ENCODE results near the gene STK24.

Gene STK24

GRCh38 chr13:98461486-98462240 is 115.2 kb downstream of the STK24 start:
- Histone ChIP-seq H3K4me3 (ENCODE audit: low read length) (no peak overlapping the region), H3K27me3 (ENCODE audit: control insufficient read depth, insufficient read depth, low read length) (no peaks in the 10 kb centered on the region), H3K9me3 (ENCODE audit: control insufficient read depth, insufficient read depth, low read length) (no peaks in the 10 kb centered on the region), H3K36me3 (ENCODE audit: control insufficient read depth, insufficient read depth, low read length) (peaks cover 9% of the 10 kb centered on the region; the same call in 1 of the 2 replicates), H3K27ac (ENCODE audit: low read length) (no peak overlapping the region), H3K4me1 (ENCODE audit: control insufficient read depth, insufficient read depth, low read length) (no peaks in the 10 kb centered on the region)
- no CpG with 5 or more reads among the region's 16 CpGs for WGBS (ENCODE audit: insufficient coverage, insufficient read length)
- DNase-seq (ENCODE audit: low read depth, low spot score): no peak

DNA sequence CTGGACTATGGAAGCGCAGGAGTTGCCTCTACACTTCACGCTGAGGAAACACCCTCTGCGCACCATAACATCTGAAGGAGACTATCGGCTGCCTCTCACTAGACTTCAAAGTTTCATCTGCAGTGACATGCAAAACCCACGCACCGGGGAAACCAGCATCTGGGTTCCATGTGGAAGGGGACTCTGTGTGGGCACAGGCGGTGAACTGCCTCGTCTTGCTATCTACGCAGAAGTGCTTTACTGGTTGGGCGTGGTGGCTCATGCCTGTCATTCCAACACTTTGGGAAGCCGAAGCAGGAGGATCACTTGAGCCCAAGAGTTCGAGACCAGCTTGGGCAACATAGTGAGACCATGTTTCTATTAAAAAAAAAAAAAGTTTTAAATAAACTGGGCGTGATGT is 116.4 kb downstream of the STK24 start:
- no peak overlapping the region for H3K27ac ChIP-seq (ENCODE audit: low read length)
- H3K4me1 ChIP-seq (ENCODE audit: control insufficient read depth, insufficient read depth, low read length): no peaks in the 10 kb centered on the region
- H3K27me3 ChIP-seq (ENCODE audit: control insufficient read depth, insufficient read depth, low read length): no peaks in the 10 kb centered on the region
- peaks cover 12% of the 10 kb centered on the region; the same call in 1 of the 2 replicates for H3K36me3 ChIP-seq (ENCODE audit: control insufficient read depth, insufficient read depth, low read length)
- no peak overlapping the region for H3K4me3 ChIP-seq (ENCODE audit: low read length)
- DNase-seq (ENCODE audit: low read depth, low spot score): no peak
- no peaks in the 10 kb centered on the region for H3K9me3 ChIP-seq (ENCODE audit: control insufficient read depth, insufficient read depth, low read length)
- WGBS (ENCODE audit: insufficient coverage, insufficient read length): no CpG with 5 or more reads among the region's 13 CpGs

DNA sequence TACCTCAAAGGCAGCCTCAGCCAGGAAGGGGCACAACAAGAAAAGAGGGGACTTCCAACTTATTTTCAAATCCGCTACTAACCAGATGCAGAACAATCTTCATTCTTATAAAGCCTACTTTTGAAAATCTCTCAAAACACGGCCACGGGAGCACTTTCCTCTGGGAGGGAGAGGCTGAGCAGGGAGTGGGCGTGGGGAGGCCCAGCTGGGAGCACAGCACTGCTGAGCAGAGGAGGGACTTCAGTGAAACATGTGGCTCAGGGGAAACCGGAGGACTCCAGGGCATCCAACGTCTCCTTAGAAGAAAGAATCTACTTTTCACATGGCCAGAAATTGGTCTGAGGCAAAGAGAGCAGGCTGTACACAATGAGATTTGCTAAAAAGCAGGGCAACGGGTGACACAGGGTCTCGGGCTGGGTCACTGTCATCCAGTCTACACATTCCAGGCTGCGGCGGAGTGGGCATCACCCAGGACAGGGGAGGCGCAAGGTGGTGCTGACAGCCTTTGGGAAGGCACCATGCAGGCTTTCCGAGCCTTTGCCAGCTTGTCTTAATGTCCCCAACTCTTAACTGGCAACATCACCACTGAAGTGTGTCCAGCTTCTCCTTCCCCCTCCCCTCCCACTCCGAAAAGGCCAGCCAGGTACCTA is 117.1 kb downstream of the STK24 start:
- no CpG with 5 or more reads among the region's 13 CpGs for WGBS (ENCODE audit: insufficient coverage, insufficient read length)
- DNase-seq (ENCODE audit: low read depth, low spot score): no peak
- Histone ChIP-seq H3K27ac (ENCODE audit: low read length) (no peak overlapping the region), H3K27me3 (ENCODE audit: control insufficient read depth, insufficient read depth, low read length) (no peaks in the 10 kb centered on the region), H3K9me3 (ENCODE audit: control insufficient read depth, insufficient read depth, low read length) (no peaks in the 10 kb centered on the region), H3K4me3 (ENCODE audit: low read length) (no peak overlapping the region), H3K36me3 (ENCODE audit: control insufficient read depth, insufficient read depth, low read length) (peaks cover 12% of the 10 kb centered on the region; the same call in 1 of the 2 replicates), H3K4me1 (ENCODE audit: control insufficient read depth, insufficient read depth, low read length) (no peaks in the 10 kb centered on the region)

DNA sequence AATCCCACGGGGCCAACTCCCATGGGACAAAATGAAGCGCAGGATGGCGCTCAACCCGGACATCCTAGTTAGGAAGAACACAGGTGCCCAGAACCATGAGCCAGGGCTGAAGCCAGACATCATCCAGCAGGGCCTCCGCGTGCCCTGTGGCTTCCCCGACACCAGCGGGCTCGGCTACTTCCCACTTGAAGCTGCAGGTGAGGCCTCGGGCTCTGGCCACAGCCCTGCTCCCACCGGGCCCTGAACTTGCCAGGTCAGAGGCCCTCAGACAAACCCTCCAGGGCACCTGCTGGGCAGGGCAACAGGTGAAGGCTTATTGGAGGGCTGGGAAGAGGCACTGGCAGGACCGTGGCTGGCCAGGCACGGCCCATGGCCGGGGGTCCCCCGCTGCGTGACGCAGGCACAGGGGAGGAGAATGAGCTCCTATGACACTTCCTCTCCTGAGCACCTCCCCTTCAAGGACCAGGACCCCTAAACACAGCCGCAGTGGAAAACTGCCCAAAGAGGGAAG is 117.7 kb downstream of the STK24 start:
- WGBS (ENCODE audit: insufficient coverage, insufficient read length): no CpG with 5 or more reads among the region's 18 CpGs
- no peak overlapping the region for H3K27ac ChIP-seq (ENCODE audit: low read length)
- no peaks in the 10 kb centered on the region for H3K4me1 ChIP-seq (ENCODE audit: control insufficient read depth, insufficient read depth, low read length)
- DNase-seq (ENCODE audit: low read depth, low spot score): no peak
- no peaks in the 10 kb centered on the region for H3K27me3 ChIP-seq (ENCODE audit: control insufficient read depth, insufficient read depth, low read length)
- no peak overlapping the region for H3K4me3 ChIP-seq (ENCODE audit: low read length)
- no peaks in the 10 kb centered on the region for H3K9me3 ChIP-seq (ENCODE audit: control insufficient read depth, insufficient read depth, low read length)
- H3K36me3 ChIP-seq (ENCODE audit: control insufficient read depth, insufficient read depth, low read length): peaks cover 12% of the 10 kb centered on the region; the same call in 1 of the 2 replicates

GRCh38 chr13:98458431-98458830 is 118.5 kb downstream of the STK24 start:
- DNase-seq (ENCODE audit: low read depth, low spot score): no peak
- Histone ChIP-seq H3K27me3 (ENCODE audit: control insufficient read depth, insufficient read depth, low read length) (no peaks in the 10 kb centered on the region), H3K9me3 (ENCODE audit: control insufficient read depth, insufficient read depth, low read length) (no peaks in the 10 kb centered on the region), H3K27ac (ENCODE audit: low read length) (no peak overlapping the region), H3K36me3 (ENCODE audit: control insufficient read depth, insufficient read depth, low read length) (peaks cover 12% of the 10 kb centered on the region; the same call in 1 of the 2 replicates), H3K4me3 (ENCODE audit: low read length) (no peak overlapping the region), H3K4me1 (ENCODE audit: control insufficient read depth, insufficient read depth, low read length) (no peaks in the 10 kb centered on the region)
- WGBS (ENCODE audit: insufficient coverage, insufficient read length): no CpG with 5 or more reads among the region's 16 CpGs

GRCh38 chr13:98457053-98457452 is 119.9 kb downstream of the STK24 start:
- no peak overlapping the region for H3K4me3 ChIP-seq (ENCODE audit: low read length)
- no peaks in the 10 kb centered on the region for H3K4me1 ChIP-seq (ENCODE audit: control insufficient read depth, insufficient read depth, low read length)
- H3K36me3 ChIP-seq (ENCODE audit: control insufficient read depth, insufficient read depth, low read length): peaks cover 12% of the 10 kb centered on the region; the same call in 1 of the 2 replicates
- no CpG with 5 or more reads among the region's 13 CpGs for WGBS (ENCODE audit: insufficient coverage, insufficient read length)
- no peaks in the 10 kb centered on the region for H3K27me3 ChIP-seq (ENCODE audit: control insufficient read depth, insufficient read depth, low read length)
- DNase-seq (ENCODE audit: low read depth, low spot score): no peak
- H3K27ac ChIP-seq (ENCODE audit: low read length): no peak overlapping the region
- H3K9me3 ChIP-seq (ENCODE audit: control insufficient read depth, insufficient read depth, low read length): no peaks in the 10 kb centered on the region

- WGBS (ENCODE audit: insufficient coverage, insufficient read length): no CpG with 5 or more reads among the region's 6 CpGs
- no peak overlapping the region for H3K4me3 ChIP-seq (ENCODE audit: low read length)
- peaks cover 10% of the 10 kb centered on the region; the same call in 1 of the 2 replicates for H3K36me3 ChIP-seq (ENCODE audit: control insufficient read depth, insufficient read depth, low read length)
- no peaks in the 10 kb centered on the region; the same call in 1 of the 2 replicates for H3K4me1 ChIP-seq (ENCODE audit: control insufficient read depth, insufficient read depth, low read length)
- no peaks in the 10 kb centered on the region for H3K9me3 ChIP-seq (ENCODE audit: control insufficient read depth, insufficient read depth, low read length)
- no peak overlapping the region for H3K27ac ChIP-seq (ENCODE audit: low read length)
- no peaks in the 10 kb centered on the region for H3K27me3 ChIP-seq (ENCODE audit: control insufficient read depth, insufficient read depth, low read length)
- no peak for DNase-seq (ENCODE audit: low read depth, low spot score)
These were observed 120.5 kb downstream of the STK24 start for GRCh38 chr13:98456413-98456845.

- Histone ChIP-seq H3K36me3 (ENCODE audit: control insufficient read depth, insufficient read depth, low read length) (peaks cover 9% of the 10 kb centered on the region; the same call in 1 of the 2 replicates), H3K4me1 (ENCODE audit: control insufficient read depth, insufficient read depth, low read length) (peaks cover 3% of the 10 kb centered on the region; the same call in 1 of the 2 replicates), H3K9me3 (ENCODE audit: control insufficient read depth, insufficient read depth, low read length) (no peaks in the 10 kb centered on the region), H3K27ac (ENCODE audit: low read length) (no peak overlapping the region), H3K27me3 (ENCODE audit: control insufficient read depth, insufficient read depth, low read length) (no peaks in the 10 kb centered on the region), H3K4me3 (ENCODE audit: low read length) (no peak overlapping the region)
- WGBS (ENCODE audit: insufficient coverage, insufficient read length): no CpG with 5 or more reads among the region's 7 CpGs
- no peak for DNase-seq (ENCODE audit: low read depth, low spot score)
These were observed 122.5 kb downstream of the STK24 start for GRCh38 chr13:98454389-98454881.

DNA sequence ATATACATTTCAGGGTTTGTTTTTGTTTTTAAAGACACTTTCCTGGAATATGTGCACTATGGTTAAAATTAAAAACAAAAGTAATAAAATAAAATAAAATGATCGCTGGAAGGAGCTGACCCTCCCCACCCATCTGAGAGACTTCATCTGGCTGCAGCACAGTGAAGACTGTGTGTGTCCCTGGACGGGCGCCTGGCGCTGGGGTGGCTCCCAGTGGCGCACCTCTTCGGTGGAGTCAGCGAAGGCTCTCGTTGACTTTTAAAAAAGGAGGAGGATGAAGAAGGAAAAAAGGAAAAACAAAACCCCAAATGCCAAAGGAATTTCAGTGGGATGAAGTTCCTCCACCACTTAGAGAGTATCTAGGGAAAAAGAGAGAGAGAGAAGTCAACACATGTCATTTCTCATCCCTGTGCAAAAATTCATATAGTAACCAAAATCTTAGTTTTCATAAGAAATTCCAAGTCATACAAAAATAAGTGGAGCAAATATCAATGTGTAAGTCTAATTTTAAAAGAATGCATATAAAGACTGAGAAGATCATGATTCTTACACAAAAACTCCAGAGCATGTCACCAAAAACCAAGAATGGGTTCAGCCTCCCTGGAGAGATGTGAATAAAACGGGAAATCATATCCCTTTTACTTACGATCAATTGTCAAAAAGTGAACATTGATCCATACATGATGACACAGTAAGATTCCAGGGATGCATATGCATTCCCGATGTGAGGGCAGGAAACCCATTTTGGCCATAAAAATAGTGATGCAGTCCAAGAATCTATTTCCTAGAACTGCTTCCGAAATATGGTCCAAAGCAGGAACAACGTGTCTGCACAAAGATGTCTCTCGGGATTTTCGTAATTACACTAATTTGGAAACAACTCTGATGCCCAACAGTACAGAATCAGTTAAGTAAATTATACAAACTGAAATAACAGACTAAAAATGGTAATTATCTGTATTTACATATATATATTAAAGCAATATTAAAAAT is 123.8 kb downstream of the STK24 start:
- WGBS (ENCODE audit: insufficient coverage, insufficient read length): no CpG with 5 or more reads among the region's 15 CpGs
- Histone ChIP-seq H3K36me3 (ENCODE audit: control insufficient read depth, insufficient read depth, low read length) (peaks cover 10% of the 10 kb centered on the region; the same call in 1 of the 2 replicates), H3K4me3 (ENCODE audit: low read length) (no peak overlapping the region), H3K27me3 (ENCODE audit: control insufficient read depth, insufficient read depth, low read length) (no peaks in the 10 kb centered on the region), H3K27ac (ENCODE audit: low read length) (no peak overlapping the region), H3K4me1 (ENCODE audit: control insufficient read depth, insufficient read depth, low read length) (peaks cover 3% of the 10 kb centered on the region; the same call in 1 of the 2 replicates), H3K9me3 (ENCODE audit: control insufficient read depth, insufficient read depth, low read length) (no peaks in the 10 kb centered on the region)
- no peak for DNase-seq (ENCODE audit: low read depth, low spot score)

All from iPS DF 6.9 (cell line).